ENCODE measurements around the gene ADAMTS17.

The ADAMTS17 gene

GRCh38 chr15:100009372-100009771 lies 332.4 kb downstream of the ADAMTS17 start:
- DNase-seq: no peak

GRCh38 chr15:100008258-100008657 lies 333.5 kb downstream of the ADAMTS17 start:
- DNase-seq: no peak

GRCh38 chr15:100007609-100008008 lies 334.2 kb downstream of the ADAMTS17 start:
- no peak for DNase-seq

GRCh38 chr15:100005715-100006114 lies 336.1 kb downstream of the ADAMTS17 start:
- no peak for DNase-seq

GRCh38 chr15:100005013-100005412 lies 336.8 kb downstream of the ADAMTS17 start:
- DNase-seq: no peak

GRCh38 chr15:100002787-100003536 lies 338.8 kb downstream of the ADAMTS17 start:
- no peak for DNase-seq

GRCh38 chr15:100002086-100002620 lies 339.6 kb downstream of the ADAMTS17 start:
- DNase-seq: no peak

- no peak for DNase-seq
These were observed 340.4 kb downstream of the ADAMTS17 start for GRCh38 chr15:100001405-100001804.

GRCh38 chr15:99999282-100000070 lies 342.3 kb downstream of the ADAMTS17 start:
- no peak for DNase-seq

- no peak for DNase-seq
These were observed 343.1 kb downstream of the ADAMTS17 start for GRCh38 chr15:99998661-99999101.

- no peak for DNase-seq
These were observed 344.6 kb downstream of the ADAMTS17 start for GRCh38 chr15:99997112-99997651.

- no peak for DNase-seq
These were observed 345.1 kb downstream of the ADAMTS17 start for GRCh38 chr15:99996660-99997059.

- DNase-seq: no peak
These were observed 346.2 kb downstream of the ADAMTS17 start for GRCh38 chr15:99995543-99995942.

GRCh38 chr15:99994849-99995248 lies 346.9 kb downstream of the ADAMTS17 start:
- DNase-seq: no peak

- no peak for DNase-seq
These were observed 348.1 kb downstream of the ADAMTS17 start for GRCh38 chr15:99993681-99994131.

- no peak for DNase-seq
These were observed 348.5 kb downstream of the ADAMTS17 start for GRCh38 chr15:99993262-99993661.

GRCh38 chr15:99992611-99993231 lies 349.1 kb downstream of the ADAMTS17 start:
- no peak for DNase-seq

- DNase-seq: no peak
These were observed 352.7 kb downstream of the ADAMTS17 start for GRCh38 chr15:99989095-99989494.

GRCh38 chr15:99987701-99988100 lies 354.1 kb downstream of the ADAMTS17 start:
- no peak for DNase-seq

GRCh38 chr15:99987119-99987506 lies 354.7 kb downstream of the ADAMTS17 start:
- no peak for DNase-seq

- no peak for DNase-seq
These were observed 355.3 kb downstream of the ADAMTS17 start for GRCh38 chr15:99986297-99987118.

GRCh38 chr15:99985878-99986277 lies 355.9 kb downstream of the ADAMTS17 start:
- no peak for DNase-seq

All from activated CD4-positive, alpha-beta T cell treated with anti-CD3 and anti-CD28 coated beads, Interleukin-2, amount 50 U/mL, for 4 hours (primary cell).